ENCODE data around the gene ARL10. TPM values are rescaled to one million over a fixed set of nuclear protein-coding genes. Genes with fewer than 3 reads are reported as not detected.

Gene ARL10
- total RNA-seq, 1 experiment from 2014 or later = 9.3 TPM

GRCh38 chr5:176361437-176362232 is 3.7 kb upstream of the ARL10 start, which contains the start of gene KIAA1191:
Gene KIAA1191, minus strand, starts transcription at chr5:176361764. Its CDS starts 2,256 bp downstream, at chr5:176359508.
- peak; percentile 88 for DNase-seq (ENCODE audit: low read depth)

- DNase-seq (ENCODE audit: low read depth) = no peak
These were observed 3.1 kb upstream of the ARL10 start for GRCh38 chr5:176362233-176362490.

- DNase-seq (ENCODE audit: low read depth) = no peak
These were observed 429 bp upstream of the ARL10 start for GRCh38 chr5:176364765-176365350.

- DNase-seq (ENCODE audit: low read depth) = no peak
These were observed 1.1 kb downstream of the ARL10 start for GRCh38 chr5:176366232-176366894.

- DNase-seq (ENCODE audit: low read depth) = no peak
These were observed 3.4 kb downstream of the ARL10 start for GRCh38 chr5:176368726-176369125.

GRCh38 chr5:176369934-176370711 is 4.8 kb downstream of the ARL10 start:
- no peak for DNase-seq (ENCODE audit: low read depth)

GRCh38 chr5:176371621-176372539 is 6.6 kb downstream of the ARL10 start:
- DNase-seq (ENCODE audit: low read depth) = no peak

GRCh38 chr5:176373100-176373818 is 8.0 kb downstream of the ARL10 start:
- no peak for DNase-seq (ENCODE audit: low read depth)

GRCh38 chr5:176379881-176380280 is 14.6 kb downstream of the ARL10 start:
- no peak for DNase-seq (ENCODE audit: low read depth)

GRCh38 chr5:176381423-176381822 is 16.1 kb downstream of the ARL10 start:
- no peak for DNase-seq (ENCODE audit: low read depth)

GRCh38 chr5:176381979-176382378 is 16.7 kb downstream of the ARL10 start:
- DNase-seq (ENCODE audit: low read depth) = no peak

GRCh38 chr5:176382721-176383120 is 17.4 kb downstream of the ARL10 start:
- DNase-seq (ENCODE audit: low read depth) = no peak

GRCh38 chr5:176383248-176383905 is 18.1 kb downstream of the ARL10 start:
- peak; percentile 24 for DNase-seq (ENCODE audit: low read depth)

- no peak for DNase-seq (ENCODE audit: low read depth)
These were observed 18.7 kb downstream of the ARL10 start for GRCh38 chr5:176383961-176384360.

GRCh38 chr5:176384366-176384930 is 19.2 kb downstream of the ARL10 start:
- DNase-seq (ENCODE audit: low read depth) = no peak

GRCh38 chr5:176384991-176385390 is 19.7 kb downstream of the ARL10 start:
- DNase-seq (ENCODE audit: low read depth) = no peak

GRCh38 chr5:176386491-176386890 is 21.2 kb downstream of the ARL10 start:
- DNase-seq (ENCODE audit: low read depth) = no peak

- DNase-seq (ENCODE audit: low read depth) = peak; percentile 11
These were observed 22.2 kb downstream of the ARL10 start for GRCh38 chr5:176387384-176387925.

GRCh38 chr5:176388003-176388443 is 22.7 kb downstream of the ARL10 start:
- peak; percentile 41 for DNase-seq (ENCODE audit: low read depth)
